BE2C (cell line): ENCODE results near the gene SLC22A6.
"Not testable (repeated sequence)": the region's sequence is repeated elsewhere in the genome, so short reads cannot be mapped to it uniquely, and the experiment has no call there.

Experiments used
- DNase-seq: peaks from one replicate; pipeline ENCODE4 v3.0.0-alpha.2; 2020
- H3K27me3 ChIP-seq: fragments of 250-450 bp; sonication (Bioruptor Pico); 2 replicates; pipeline ENCODE4 v1.5.1; 2020; ENCODE audit warnings: mild to moderate bottlenecking
- H3K36me3 ChIP-seq: fragments of 250-450 bp; sonication (Bioruptor Pico); 2 replicates; pipeline ENCODE4 v1.5.1; 2020; ENCODE audit warnings: mild to moderate bottlenecking
- H3K4me1 ChIP-seq: fragments of 250-450 bp; sonication (Bioruptor Pico); 2 replicates; pipeline ENCODE4 v1.5.1; 2020
- H3K4me3 ChIP-seq: 2 replicates; pipeline ENCODE4 v1.5.1; 2011; ENCODE audit warnings: low read depth, low read length
- H3K9me3 ChIP-seq: fragments of 250-450 bp; sonication (Bioruptor Pico); 2 replicates; pipeline ENCODE4 v1.5.1; 2020
- TF ChIP-seq, protein P1 (sequence below): IDR thresholded peaks from 2 replicates; pipeline ENCODE4 v1.5.1; 2012; ENCODE audit warnings: mild to moderate bottlenecking, low read depth, low read length

Gene SLC22A6

DNA sequence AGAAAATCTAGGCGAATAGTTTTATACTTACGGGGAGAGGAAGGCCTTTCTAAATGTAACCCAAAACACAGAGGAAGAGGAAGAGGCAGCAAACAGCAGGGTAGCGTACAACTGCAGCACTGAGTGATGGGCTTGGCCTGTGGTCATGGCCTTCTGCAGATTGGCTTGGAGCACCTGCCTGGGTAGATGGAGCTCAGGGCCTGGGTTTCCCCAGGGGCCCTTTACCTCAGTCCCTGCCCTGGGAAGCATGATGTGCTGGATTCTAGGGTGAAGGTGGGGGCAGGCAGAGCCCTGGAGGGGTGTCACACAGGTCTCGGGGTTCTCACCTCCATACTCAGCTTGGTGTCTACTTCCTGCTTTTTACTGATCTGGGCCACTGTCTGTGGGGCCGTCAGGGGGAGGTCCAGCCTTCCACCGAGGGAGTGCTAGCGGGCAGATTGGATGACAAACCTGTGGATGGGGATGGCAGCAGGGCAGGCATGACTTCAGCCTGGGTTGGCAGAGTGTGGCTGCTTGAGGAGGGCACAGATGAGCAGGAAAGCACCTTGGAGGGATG, 35.9 kb downstream of the SLC22A6 start:
- Histone ChIP-seq H3K9me3 (no peaks in the 10 kb centered on the region), H3K4me1 (no peaks in the 10 kb centered on the region), H3K4me3 (no peak overlapping the region), H3K36me3 (no peaks in the 10 kb centered on the region), H3K27me3 (no peaks in the 10 kb centered on the region)
- DNase-seq = no peak
- TF ChIP-seq, protein P1, sequence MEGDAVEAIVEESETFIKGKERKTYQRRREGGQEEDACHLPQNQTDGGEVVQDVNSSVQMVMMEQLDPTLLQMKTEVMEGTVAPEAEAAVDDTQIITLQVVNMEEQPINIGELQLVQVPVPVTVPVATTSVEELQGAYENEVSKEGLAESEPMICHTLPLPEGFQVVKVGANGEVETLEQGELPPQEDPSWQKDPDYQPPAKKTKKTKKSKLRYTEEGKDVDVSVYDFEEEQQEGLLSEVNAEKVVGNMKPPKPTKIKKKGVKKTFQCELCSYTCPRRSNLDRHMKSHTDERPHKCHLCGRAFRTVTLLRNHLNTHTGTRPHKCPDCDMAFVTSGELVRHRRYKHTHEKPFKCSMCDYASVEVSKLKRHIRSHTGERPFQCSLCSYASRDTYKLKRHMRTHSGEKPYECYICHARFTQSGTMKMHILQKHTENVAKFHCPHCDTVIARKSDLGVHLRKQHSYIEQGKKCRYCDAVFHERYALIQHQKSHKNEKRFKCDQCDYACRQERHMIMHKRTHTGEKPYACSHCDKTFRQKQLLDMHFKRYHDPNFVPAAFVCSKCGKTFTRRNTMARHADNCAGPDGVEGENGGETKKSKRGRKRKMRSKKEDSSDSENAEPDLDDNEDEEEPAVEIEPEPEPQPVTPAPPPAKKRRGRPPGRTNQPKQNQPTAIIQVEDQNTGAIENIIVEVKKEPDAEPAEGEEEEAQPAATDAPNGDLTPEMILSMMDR = no peak

DNA sequence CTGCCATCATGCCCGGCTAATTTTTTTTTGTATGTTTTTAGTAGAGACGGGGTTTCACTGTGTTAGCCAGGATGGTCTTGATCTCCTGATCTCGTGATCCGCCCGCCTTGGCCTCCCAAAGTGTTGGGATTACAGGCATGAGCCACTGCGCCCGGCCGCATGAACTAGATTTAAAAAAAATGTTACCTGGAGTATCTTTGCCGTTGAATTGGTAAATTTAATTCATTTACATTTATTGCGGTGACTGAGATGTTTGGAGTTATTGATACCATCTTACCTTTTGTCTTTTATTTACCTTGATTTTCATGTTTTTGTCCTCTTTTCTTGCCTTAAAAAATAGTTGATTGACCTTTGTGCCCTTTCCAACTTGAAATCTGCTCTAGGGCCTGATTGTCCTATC, 39.2 kb downstream of the SLC22A6 start:
- H3K4me1 ChIP-seq, H3K9me3 ChIP-seq, H3K36me3 ChIP-seq, DNase-seq, H3K4me3 ChIP-seq, H3K27me3 ChIP-seq: not testable (repeated sequence)

DNA sequence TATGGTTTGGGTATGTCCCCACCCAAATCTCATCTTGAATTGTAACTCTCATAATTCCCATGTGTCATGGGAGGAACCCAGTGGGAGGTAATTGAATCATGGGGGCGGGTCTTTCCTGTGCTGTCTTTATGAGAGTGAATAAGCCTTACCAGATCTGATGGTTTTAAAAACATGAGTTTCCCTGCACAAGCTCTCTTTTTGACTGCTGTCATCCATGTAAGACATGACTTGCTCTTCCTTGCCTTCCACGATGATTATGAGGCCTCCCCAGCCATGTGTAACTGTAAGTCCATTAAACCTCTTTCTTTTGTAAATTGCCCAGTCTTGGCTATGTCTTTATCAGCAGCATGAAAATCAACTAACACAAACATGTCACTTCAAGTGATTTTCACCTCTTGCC, 47.2 kb downstream of the SLC22A6 start:
- DNase-seq, H3K36me3 ChIP-seq: not testable (repeated sequence)

DNA sequence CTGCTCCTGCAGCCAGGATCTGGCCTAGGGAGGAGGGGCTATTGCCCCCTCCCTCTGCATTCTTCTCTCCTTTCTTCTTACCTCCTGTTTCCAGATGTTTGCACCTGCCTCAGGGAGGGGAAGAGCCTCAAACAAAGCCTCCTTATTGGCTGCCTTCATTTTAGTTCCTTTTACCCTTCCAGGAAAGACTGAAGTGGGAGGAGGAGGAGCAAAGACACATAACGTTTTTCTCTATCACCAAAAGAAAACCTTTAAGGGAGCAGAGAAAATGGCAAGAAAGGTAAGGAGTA, 50.3 kb downstream of the SLC22A6 start:
- Histone ChIP-seq H3K36me3 (no peaks in the 10 kb centered on the region), H3K9me3 (no peaks in the 10 kb centered on the region), H3K4me3 (no peak overlapping the region), H3K27me3 (no peaks in the 10 kb centered on the region), H3K4me1 (peaks cover 11% of the 10 kb centered on the region)
- no peak for DNase-seq
- TF ChIP-seq, protein P1 = no peak

More for the DNA sequence above, 47.2 kb downstream of the SLC22A6 start:
- H3K9me3 ChIP-seq, H3K4me3 ChIP-seq, H3K4me1 ChIP-seq, H3K27me3 ChIP-seq: not testable (repeated sequence)

DNA sequence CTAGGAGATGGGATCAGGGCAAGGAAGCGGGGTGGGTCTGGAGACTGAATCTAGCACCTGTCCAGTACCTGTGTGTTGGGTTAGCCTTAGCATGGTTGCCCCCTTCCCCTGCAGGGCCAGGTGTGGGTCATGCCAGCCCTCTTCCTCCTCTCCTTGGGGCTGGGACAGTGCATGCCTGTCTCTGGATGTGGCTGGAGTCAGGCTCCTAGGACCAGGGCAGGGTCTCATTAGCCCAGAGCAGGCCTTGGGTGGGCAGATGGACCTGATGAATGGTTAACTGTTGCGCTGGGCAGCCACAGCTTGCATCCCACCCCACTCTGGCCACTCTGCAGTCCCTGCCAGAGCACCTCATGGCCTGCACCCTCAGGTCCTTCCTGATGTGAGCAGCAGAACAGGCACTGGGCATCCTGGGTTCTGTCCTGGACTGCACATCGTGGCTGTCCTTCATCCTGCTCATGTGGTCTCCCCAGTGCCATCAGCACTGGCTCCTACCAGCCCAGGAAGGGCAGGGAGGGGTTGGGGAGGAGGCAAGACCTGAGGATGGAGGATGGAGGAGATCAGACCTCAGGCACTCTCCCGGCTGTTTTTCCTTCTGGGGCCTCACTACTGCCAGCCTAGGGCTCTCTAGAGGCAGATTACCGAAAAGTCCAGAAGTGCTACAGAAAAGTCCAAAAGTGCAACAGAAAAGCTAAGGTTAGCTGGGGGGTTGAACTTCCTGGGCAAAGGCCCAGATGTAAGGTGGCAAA, 50.8 kb downstream of the SLC22A6 start:
- no peaks in the 10 kb centered on the region for H3K27me3 ChIP-seq
- H3K9me3 ChIP-seq = no peaks in the 10 kb centered on the region
- peaks cover 15% of the 10 kb centered on the region for H3K4me1 ChIP-seq
- TF ChIP-seq, protein P1 = no peak
- no peak for DNase-seq
- no peak overlapping the region for H3K4me3 ChIP-seq
- no peaks in the 10 kb centered on the region for H3K36me3 ChIP-seq

DNA sequence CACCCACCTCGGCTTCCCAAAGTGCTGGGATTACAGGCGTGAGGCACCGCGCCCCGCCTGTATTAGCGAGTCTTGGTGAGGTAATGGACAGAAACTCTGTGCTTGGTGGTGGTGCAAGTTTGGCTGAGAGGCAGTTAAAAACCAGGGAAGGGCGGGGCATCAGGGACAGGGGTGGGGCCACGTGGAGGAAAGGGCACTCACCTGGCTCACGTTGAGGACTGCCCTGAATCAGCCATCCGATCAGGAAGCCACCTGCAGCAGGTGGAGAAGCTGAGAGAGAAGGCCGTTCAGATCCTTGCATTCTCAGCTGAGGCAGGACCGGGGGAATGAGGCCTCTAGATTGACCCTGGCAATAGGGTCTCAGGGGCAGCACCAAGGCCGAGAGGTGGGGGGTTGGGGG, 51.5 kb downstream of the SLC22A6 start:
- Histone ChIP-seq H3K27me3 (no peaks in the 10 kb centered on the region), H3K4me3 (no peak overlapping the region), H3K36me3 (no peaks in the 10 kb centered on the region), H3K9me3 (no peaks in the 10 kb centered on the region), H3K4me1 (peaks cover 22% of the 10 kb centered on the region)
- DNase-seq = no peak
- TF ChIP-seq, protein P1 = no peak

DNA sequence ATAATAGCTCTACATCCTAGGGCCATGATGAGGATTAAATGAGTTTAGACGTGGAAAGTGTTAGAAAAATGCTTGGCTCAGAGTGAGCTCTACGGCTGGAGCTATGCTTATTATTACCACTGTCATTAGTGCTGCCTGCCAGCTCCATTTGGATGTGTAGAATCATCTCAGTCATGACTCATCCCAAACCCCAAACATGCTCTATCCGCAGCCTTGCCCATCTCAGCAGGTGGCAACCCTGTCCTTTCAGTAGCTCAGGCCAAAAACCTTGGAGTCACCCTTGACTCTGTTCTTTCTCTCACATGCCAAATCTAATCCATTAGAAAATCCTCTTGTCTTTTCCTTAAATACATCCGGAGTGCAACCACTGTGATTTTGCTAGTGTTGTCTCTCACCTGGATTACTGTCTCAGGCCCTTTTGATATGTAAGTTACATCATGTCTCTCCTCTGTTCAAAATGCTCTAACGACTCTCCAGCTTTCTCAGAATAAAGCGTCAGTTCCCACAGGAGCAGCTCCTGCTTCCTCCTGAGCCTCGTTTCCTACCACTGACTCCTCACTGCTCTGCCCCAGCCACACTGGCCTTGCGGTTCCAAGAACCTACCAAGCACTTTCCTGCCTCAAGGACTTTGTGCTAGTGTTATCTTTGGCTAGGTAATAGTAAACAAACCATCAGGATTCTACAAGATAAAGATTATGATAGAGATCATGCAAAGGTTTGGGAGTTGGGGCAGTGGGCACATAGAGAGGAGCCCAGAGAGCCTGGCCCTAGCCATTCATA, 53.1 kb downstream of the SLC22A6 start:
- no peak for DNase-seq

More for the DNA sequence above, 53.1 kb downstream of the SLC22A6 start:
- H3K4me1 ChIP-seq = peaks cover 29% of the 10 kb centered on the region
- no peaks in the 10 kb centered on the region for H3K27me3 ChIP-seq
- no peaks in the 10 kb centered on the region for H3K36me3 ChIP-seq
- H3K9me3 ChIP-seq = no peaks in the 10 kb centered on the region
- TF ChIP-seq, protein P1 = no peak
- no peak overlapping the region for H3K4me3 ChIP-seq
